Chondrocyte (in vitro differentiated cells): ENCODE results near the gene ZNF597. TPM values are rescaled to one million over a fixed set of nuclear protein-coding genes. Genes with fewer than 3 reads are reported as not detected.
"Not testable (repeated sequence)": the region's sequence is repeated elsewhere in the genome, so short reads cannot be mapped to it uniquely, and the experiment has no call there.

Source experiments
- DNase-seq: peaks from one replicate; pipeline ENCODE4 v3.0.0; 2021; ENCODE audit warnings: mixed read lengths, low spot score
- H3K27ac Mint-ChIP-seq: one replicate; pipeline ENCODE4 v1.8.0; 2021; ENCODE audit warnings: mild to moderate bottlenecking, moderate library complexity, mixed read lengths; ENCODE audit not compliant: unreplicated experiment
- H3K27me3 Mint-ChIP-seq: 2 replicates; pipeline ENCODE4 v1.8.0; 2021; ENCODE audit warnings: low read depth, mixed read lengths
- H3K36me3 Mint-ChIP-seq: 2 replicates; pipeline ENCODE4 v1.8.0; 2021; ENCODE audit warnings: low read depth, mixed read lengths
- H3K4me1 Mint-ChIP-seq: 2 replicates; pipeline ENCODE4 v1.8.0; 2021; ENCODE audit warnings: low read depth, mild to moderate bottlenecking, mixed read lengths
- H3K4me3 Mint-ChIP-seq: one replicate; pipeline ENCODE4 v1.8.0; 2021; ENCODE audit warnings: mild to moderate bottlenecking, moderate library complexity, mixed read lengths; ENCODE audit not compliant: unreplicated experiment
- H3K9me3 Mint-ChIP-seq: 2 replicates; pipeline ENCODE4 v1.8.0; 2021; ENCODE audit warnings: low read depth, mixed read lengths
- CTCF ChIP-seq: fragments of 200-600 bp; sonication (generic); IDR thresholded peaks from 2 replicates; pipeline ENCODE4 v1.5.0; 2021; ENCODE audit warnings: antibody characterized with exemption, mild to moderate bottlenecking, moderate library complexity
- total RNA-seq: library from RNA; stranded (reverse); gene quantifications from 3 replicates; pipeline ENCODE4 v1.2.1, GENCODE V29; 2021

Gene ZNF597
- total RNA-seq, 1 donor from 2014 or later, result 2.5 TPM

- no peak overlapping the region for H3K27ac Mint-ChIP-seq
- H3K4me3 Mint-ChIP-seq, result no peak overlapping the region
- peaks cover 28% of the 10 kb centered on the region for H3K36me3 Mint-ChIP-seq
- peaks cover 12% of the 10 kb centered on the region for H3K4me1 Mint-ChIP-seq
- TF ChIP-seq CTCF, result no peak
- H3K27me3 Mint-ChIP-seq, result no peaks in the 10 kb centered on the region
- no peaks in the 10 kb centered on the region for H3K9me3 Mint-ChIP-seq
- DNase-seq, result peak; percentile 59
These were observed 36.4 kb upstream of the ZNF597 start for GRCh38 chr16:3479654-3480216.

GRCh38 chr16:3478242-3478925 is 35.1 kb upstream of the ZNF597 start:
- H3K27me3 Mint-ChIP-seq, result no peaks in the 10 kb centered on the region

GRCh38 chr16:3476409-3476808 is 33.1 kb upstream of the ZNF597 start:
- no peak for TF ChIP-seq CTCF
- H3K36me3 Mint-ChIP-seq, result peaks cover 8% of the 10 kb centered on the region

More at GRCh38 chr16:3478242-3478925, 35.1 kb upstream of the ZNF597 start:
- Mint-ChIP-seq H3K27ac (no peak overlapping the region), H3K4me3 (no peak overlapping the region), H3K4me1 (peaks cover 12% of the 10 kb centered on the region), H3K36me3 (peaks cover 21% of the 10 kb centered on the region), H3K9me3 (no peaks in the 10 kb centered on the region)
- DNase-seq, result no peak
- no peak for TF ChIP-seq CTCF

GRCh38 chr16:3475604-3476375 is 32.5 kb upstream of the ZNF597 start:
- TF ChIP-seq CTCF, result no peak
- Mint-ChIP-seq H3K4me3 (no peak overlapping the region), H3K9me3 (no peaks in the 10 kb centered on the region), H3K27me3 (no peaks in the 10 kb centered on the region), H3K27ac (no peak overlapping the region), H3K4me1 (peaks cover 6% of the 10 kb centered on the region), H3K36me3 (peaks cover 5% of the 10 kb centered on the region)
- no peak for DNase-seq

More at GRCh38 chr16:3476409-3476808, 33.1 kb upstream of the ZNF597 start:
- Mint-ChIP-seq H3K9me3 (no peaks in the 10 kb centered on the region), H3K4me1 (peaks cover 12% of the 10 kb centered on the region), H3K27me3 (no peaks in the 10 kb centered on the region), H3K4me3 (no peak overlapping the region), H3K27ac (no peak overlapping the region)
- no peak for DNase-seq

- H3K4me3 Mint-ChIP-seq, result not testable (repeated sequence)
These were observed 31.6 kb upstream of the ZNF597 start for GRCh38 chr16:3474870-3475269.

More at GRCh38 chr16:3474870-3475269, 31.6 kb upstream of the ZNF597 start:
- DNase-seq, H3K27me3 Mint-ChIP-seq, H3K9me3 Mint-ChIP-seq, H3K4me1 Mint-ChIP-seq, H3K27ac Mint-ChIP-seq, H3K36me3 Mint-ChIP-seq: not testable (repeated sequence)
